Stimulated activated CD8-positive, alpha-beta memory T cell treated with anti-CD3 and anti-CD28 coated beads, Interleukin-12 subunit alpha, Interleukin-12 subunit beta, amount 100 ng/mL, for 24 hours (primary cell): ENCODE data around the gene DAB2IP.
"Not testable (repeated sequence)": the region's sequence is repeated elsewhere in the genome, so short reads cannot be mapped to it uniquely, and the experiment has no call there.

Experiments
- DNase-seq: peaks from one replicate; pipeline ENCODE4 v3.0.0-alpha.2; 2020; ENCODE audit errors: extremely low read depth

DAB2IP gene

DNA sequence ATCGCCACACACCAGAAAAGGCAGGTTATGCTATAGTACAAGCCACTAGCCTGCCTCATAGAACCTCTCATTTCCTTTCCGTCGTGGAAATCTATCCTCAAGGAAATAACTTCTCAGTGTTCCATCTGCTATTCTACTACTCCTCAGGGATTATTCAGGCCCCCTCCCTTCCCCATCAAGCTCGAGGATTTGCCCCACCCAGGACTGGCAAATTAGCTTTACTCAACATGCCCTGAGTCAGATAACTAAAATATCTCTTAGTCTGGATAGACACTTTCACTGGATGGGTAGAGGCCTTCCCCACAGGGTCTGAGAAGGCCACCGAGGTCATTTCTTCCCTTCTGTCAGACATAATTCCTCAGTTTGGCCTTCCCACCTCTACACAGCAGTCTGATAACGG, 142.9 kb downstream of the DAB2IP start:
- DNase-seq: not testable (repeated sequence)

DNA sequence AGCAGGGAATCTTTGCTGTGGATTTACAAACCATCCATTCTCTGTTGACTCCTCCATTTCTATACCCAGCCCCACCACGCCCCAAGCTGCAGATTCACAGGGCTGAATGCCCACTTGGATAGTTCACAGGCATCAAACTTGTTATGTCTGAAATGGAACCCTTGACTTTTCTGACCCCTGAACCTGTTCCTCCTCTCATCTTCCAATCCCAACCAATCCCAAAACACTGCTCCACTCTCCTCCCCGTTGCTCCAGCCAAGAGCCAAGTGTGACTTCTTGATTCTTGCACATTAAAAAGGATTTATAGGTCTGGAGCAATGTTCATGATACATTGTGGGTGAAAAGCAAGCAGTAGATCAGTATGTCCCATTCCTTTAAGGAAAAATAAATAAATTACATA, 145.6 kb downstream of the DAB2IP start:
- DNase-seq: no peak

- no peak for DNase-seq
Measured at GRCh38 chr9:121798941-121799340, 147.5 kb downstream of the DAB2IP start.

- no peak for DNase-seq
Measured at GRCh38 chr9:121800376-121800775, 148.9 kb downstream of the DAB2IP start.

- no peak for DNase-seq
Measured at GRCh38 chr9:121801579-121801978, 150.1 kb downstream of the DAB2IP start.

DNA sequence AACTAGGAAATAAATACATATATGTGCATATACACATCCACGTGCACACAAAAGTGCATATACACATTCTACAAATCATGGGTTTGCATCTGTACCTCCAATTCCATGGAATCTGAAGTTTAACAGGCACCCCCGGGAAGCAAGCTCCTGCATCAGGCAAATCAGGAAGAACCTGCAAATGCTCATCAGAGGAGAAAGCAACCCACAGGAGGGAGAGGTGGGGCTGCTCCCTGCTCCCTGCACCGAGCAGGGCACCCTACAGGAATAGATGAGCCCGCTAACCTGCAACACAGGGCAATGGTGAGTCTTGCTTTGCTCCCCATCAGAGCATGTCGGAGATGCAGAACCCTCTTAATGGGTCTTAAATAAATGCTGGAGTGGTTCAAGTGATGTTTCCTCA, 151.3 kb downstream of the DAB2IP start:
- no peak for DNase-seq

DNA sequence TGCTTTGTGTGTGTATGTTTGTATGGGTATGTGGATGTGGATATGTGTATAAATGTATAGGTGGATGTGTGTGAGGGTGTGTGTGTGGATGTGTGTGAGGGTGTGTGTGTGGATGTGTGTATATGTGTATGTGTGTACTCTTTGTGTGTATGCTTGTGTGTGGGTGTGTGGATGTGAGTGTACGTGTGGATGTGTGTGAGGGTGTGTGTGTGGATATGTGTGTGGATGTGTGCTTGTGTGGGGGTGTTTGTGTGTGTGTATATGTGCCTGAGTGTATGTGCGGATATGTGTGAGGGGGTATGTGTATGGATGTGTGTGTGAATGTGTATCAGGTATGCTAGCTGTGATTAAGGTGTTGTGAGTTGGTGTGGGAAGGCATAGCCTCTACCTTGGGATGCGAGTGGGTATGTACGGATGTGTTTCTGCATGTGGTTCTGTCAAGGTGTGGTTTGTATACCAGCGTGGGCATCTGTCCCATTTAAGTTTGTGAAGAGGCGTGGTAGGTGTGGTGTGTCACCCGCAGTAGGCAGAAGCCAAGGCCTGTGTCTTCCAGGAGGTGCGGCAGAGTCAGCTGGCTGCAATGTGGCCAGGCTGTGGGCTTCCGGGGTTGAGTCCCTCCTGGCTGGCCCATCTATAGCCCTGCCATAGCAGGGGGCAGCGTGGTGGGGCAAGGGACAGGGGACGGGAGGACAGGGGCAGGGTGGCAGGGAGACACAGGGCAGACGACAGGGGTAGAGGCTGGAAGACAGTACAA, 155.8 kb downstream of the DAB2IP start:
- no peak for DNase-seq

GRCh38 chr9:121807823-121808278, 156.4 kb downstream of the DAB2IP start:
- DNase-seq: no peak

GRCh38 chr9:121808781-121809180, 157.3 kb downstream of the DAB2IP start:
- DNase-seq: no peak

- no peak for DNase-seq
Measured at GRCh38 chr9:121809356-121810050, 158.1 kb downstream of the DAB2IP start.

DNA sequence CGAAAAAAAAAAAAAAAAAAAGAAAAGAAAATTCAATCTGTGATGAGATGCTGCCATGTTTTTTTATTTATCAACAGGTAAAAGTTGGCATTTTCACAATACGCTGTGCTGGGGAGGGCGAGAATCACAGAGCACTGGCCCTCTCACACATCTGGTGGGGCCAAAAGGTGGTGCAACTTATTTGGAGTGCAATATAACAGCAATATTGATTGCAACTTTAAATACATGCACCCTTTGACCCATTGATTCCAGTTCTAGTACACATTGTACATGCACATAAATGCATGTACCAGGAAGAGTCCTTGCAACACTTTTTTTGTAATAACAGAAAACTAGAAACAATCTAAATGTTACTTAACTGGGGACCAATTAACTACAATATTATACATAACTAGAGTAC, 159.1 kb downstream of the DAB2IP start:
- DNase-seq: no peak

DNA sequence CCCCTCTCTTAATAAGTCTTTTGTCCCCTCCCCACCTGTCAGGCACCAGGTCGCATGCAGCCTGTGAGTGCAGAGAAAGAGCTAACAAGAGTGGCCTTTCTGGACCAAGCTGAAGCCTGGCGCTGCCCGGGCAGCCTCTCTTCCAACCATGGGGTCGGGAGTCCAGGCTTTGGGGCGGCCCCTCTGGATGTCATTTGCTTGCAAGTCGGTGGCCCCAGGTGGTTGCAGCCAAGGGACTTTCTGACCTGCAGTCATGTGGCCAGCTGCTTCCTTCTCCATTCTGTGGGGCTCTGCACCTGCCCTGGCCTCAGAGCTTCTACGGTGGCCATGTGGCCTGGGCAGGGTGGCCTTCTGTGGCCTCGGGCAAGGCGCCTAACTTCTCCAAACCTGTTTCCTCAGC, 159.7 kb downstream of the DAB2IP start:
- no peak for DNase-seq

DNA sequence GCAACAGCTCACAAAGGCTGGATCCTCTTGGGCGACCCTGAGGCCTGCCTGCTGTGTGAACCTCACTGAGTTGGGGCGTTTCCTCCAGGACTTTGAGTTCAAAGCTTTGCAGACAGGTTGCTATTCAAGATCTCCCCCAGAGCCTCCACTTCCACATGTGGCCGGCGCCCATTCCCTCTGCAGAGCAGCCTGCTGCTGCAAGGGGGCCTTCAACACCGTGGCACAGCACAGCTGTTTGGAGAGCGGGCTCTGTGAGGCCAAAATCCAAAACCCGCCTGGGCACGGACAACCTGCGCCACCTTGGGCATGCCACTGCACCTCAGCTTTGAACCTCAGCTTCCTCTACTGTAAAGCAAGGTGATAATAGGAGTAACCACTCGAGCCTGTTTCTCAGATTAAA, 160.3 kb downstream of the DAB2IP start:
- no peak for DNase-seq

DNA sequence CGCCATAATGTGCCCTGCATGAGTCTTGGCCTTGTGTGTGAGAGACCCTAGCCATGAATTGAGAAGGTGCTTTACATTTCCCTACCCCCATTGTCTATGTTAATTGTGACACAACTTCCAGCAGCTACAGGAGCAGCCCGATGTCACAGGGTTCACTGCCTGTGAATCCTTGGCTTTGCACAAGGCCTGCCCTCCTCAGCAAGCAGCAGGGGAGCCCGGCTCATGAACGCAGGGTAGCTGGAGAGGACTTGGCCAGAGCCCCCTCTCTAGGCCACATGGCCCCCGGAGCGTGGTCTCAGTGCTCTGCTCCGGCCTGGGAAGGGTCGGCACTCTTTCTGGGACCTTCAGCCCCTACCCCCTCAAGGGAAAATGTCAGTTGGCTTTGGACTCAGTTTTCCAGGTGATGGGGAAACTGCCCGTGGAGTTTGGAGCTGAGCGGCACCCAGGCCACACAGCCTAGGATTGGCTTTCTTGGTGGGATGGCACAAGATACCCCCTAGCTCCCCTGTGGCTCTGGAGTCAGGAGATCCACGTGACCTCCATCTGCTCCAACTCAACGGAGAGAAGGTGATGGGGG, 160.8 kb downstream of the DAB2IP start:
- DNase-seq: no peak

DNA sequence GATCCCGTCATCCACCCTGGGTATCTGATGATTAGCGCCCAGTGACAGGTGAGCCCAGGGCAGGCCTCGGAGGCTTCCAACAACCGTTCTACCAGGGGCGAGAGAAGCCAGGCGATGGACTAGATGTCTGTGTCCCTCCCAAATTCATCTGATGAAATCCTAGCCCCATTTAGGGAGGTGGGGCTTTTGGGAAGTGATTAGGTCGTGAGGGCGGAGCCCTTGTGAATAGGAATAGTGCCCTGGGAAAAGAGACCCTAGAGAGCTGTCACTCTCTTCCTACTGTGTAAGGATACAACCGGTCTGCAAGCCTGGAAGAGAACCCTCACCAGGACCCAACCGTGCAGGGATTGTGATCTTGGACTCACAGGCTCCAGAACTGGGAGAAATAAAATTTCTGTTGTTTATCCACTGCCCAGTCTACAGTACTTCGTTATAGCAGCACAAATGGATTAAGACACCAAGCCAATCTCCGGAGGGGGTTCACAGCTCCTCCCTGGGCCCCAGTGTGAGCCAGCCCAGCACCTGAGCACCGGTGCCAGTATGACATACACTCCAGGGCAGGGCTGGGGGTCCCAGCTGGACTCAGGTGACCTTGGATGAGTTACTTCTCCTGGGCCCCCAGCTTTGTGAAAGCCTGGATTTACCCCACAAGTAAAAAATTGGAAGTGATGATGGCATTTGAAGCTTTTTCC, 162.2 kb downstream of the DAB2IP start:
- DNase-seq: no peak

DNA sequence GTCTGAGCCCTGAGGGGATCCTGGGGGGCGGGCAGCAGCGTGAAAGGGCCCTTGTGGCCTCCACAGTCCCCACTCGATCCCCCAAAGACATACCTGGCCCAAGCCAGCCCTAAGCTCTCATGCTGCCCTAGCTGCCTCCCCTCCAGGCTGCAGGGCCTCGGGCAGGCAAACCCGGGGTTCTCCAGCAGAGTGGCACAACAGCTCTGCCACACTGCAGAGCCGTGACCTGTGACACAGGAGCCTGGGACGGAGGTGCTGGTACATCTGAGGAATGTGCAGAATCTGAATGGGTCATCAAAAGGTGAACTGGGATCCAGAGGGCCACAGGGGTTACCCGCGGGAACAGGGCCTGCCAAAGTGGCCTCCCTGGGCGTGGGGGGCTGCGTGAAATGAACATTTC, 163.2 kb downstream of the DAB2IP start:
- DNase-seq: no peak

DNA sequence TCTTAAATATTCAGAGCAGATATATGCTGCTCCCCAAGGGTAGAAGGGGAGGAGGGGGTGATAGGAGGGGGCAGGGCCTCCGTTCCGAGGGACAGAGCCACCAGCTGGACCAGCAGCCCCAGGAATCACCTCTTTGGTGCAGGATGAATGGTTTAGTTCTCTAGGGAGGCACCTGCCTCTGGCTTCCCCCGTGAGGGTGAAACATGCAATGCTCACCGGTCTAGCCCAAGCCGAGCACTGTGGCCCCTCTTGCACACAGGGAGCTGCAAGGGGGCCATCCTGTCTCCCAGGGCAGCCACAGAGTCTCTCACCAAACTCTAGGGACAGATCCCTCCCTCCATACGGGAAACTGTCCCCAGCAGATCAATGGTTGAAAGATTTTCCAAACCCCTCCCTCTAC, 163.7 kb downstream of the DAB2IP start:
- no peak for DNase-seq

GRCh38 chr9:121815546-121816448, 164.4 kb downstream of the DAB2IP start:
- no peak for DNase-seq

DNA sequence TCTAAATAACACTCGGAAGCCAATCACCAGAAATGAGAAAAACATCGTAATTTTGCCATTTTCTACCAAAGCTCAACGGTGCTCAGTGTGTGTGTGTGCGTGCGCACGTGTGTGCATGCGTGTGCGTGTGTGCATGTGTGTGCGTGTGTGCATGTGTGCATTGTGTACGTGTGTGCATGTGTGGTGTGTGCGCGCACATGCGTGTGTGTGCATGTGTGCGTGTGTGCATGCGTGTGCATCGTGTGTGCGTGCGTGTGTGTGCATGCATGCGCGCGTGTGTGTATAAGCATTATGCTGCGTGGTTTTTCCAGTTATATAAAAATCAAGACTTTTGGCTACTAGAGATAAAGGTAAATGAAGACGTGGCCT, 165.0 kb downstream of the DAB2IP start:
- no peak for DNase-seq

DNA sequence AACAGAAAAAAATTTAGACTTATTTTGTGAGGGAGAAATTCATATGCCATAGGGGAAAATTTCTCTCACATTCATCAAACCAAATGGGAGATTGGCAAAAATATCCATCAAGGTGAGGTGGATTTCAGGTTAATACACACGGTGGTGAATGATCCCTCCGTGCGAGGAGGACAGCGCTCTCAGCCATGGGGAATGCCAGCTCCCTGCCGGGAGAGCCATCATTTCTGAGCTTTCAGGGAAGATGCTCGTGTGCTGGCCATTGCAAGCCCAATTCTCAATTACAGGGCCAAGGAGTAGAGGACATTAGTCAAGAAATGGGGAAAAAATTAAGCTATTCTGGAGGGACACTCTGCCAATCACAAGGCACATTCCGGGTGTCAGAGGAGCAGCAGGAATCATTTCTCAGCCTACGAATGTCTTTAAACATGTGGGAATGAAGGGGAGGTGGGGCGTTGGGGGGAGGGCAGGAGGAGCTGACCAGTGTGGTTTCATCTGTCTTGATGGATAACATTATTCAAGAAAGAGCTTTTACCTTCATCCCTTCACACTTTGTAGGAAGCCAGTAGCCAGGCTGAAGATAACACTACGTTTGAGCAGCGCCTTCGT, 165.5 kb downstream of the DAB2IP start:
- no peak for DNase-seq

- DNase-seq: no peak
Measured at GRCh38 chr9:121817476-121817875, 166.0 kb downstream of the DAB2IP start.
